GM12892 (cell line): Measurements from ENCODE around the gene ZFPL1.

Experiments
- POLR2A ChIP-seq: IDR thresholded peaks from 2 replicates; pipeline ENCODE4 v1.6.1; 2011; ENCODE audit warnings: low read depth, low read length, control low read depth
- POLR2AphosphoS5 ChIP-seq: IDR thresholded peaks from 2 replicates; pipeline ENCODE4 v1.6.1; 2011; ENCODE audit warnings: low read depth, low read length, control low read depth
- TAF1 ChIP-seq: IDR thresholded peaks from 2 replicates; pipeline ENCODE4 v1.6.1; 2011; ENCODE audit warnings: low read depth, mild to moderate bottlenecking, control low read depth, low read length, borderline replicate concordance

GRCh38 chr11:65131895-65132237 is 47.8 kb downstream of the ZFPL1 start:
- TF ChIP-seq POLR2A, result no peak
- TF ChIP-seq TAF1, result no peak
- TF ChIP-seq POLR2AphosphoS5, result no peak
